Endothelial cell of umbilical vein (primary cell): ENCODE measurements around the gene CYP1A1. TPM values are rescaled to one million over a fixed set of nuclear protein-coding genes. Genes with fewer than 3 reads are reported as not detected.

Source experiments
- BruUV-seq: library from RNA; stranded (reverse); fragments of 400-500 nt; replicated peaks from 2 replicates; lab custom pipeline; 2021; lab: Mats Ljungman, UMichigan
- CTCF ChIA-PET: fragments of 300-600, 350-600 bp; sonication (Branson Sonifier 250); formaldehyde crosslinking; loops from one replicate; lab custom pipeline; 2021; ENCODE audit warnings: antibody characterized with exemption, inconsistent platforms; lab: Charles Lee
- POLR2A ChIA-PET: fragments of 300-600, 350-600 bp; sonication (Branson Sonifier 250); formaldehyde crosslinking; loops from one replicate; lab custom pipeline; 2021; ENCODE audit warnings: antibody characterized with exemption, inconsistent platforms; lab: Charles Lee
- DNase-seq: peaks from one replicate; pipeline ENCODE4 v3.0.0-alpha.2; 2011; ENCODE audit warnings: low read depth, low spot score
- FAIRE-seq: peaks from 2 replicates; lab custom pipeline; 2011; peaks lifted over from hg19 to GRCh38; lab: Jason Lieb, UNC
- H2AFZ ChIP-seq: 2 replicates; pipeline ENCODE4 v1.6.0; 2012; ENCODE audit warnings: low read depth, low read length, control low read depth, inconsistent platforms
- H3K27ac ChIP-seq: 2 replicates; pipeline ENCODE4 v1.5.1; 2011; ENCODE audit warnings: low read depth, mild to moderate bottlenecking, control low read depth, low read length, moderate library complexity; ENCODE audit not compliant: insufficient read depth
- H3K27me3 ChIP-seq, 2 experiments: 2 replicates each; pipeline versions ENCODE4 v1.6.0 to v1.6.1; 2011; ENCODE audit warnings: low read length in 2 of 2, mixed read lengths in 1 of 2; ENCODE audit not compliant: control insufficient read depth in 2 of 2, insufficient read depth in 2 of 2
- H3K36me3 ChIP-seq, 2 experiments: 2 replicates in 1 of 2; 3 replicates in 1 of 2; pipeline ENCODE4 v1.5.1; 2011; ENCODE audit warnings: low read length in 2 of 2, mild to moderate bottlenecking in 1 of 2, moderate library complexity in 1 of 2; ENCODE audit not compliant: control insufficient read depth in 2 of 2, insufficient read depth in 2 of 2; ENCODE audit errors: extremely low read depth in 1 of 2
- H3K4me1 ChIP-seq: 3 replicates; pipeline ENCODE4 v1.5.1; 2011; ENCODE audit warnings: mild to moderate bottlenecking, low read length; ENCODE audit not compliant: control insufficient read depth, insufficient read depth; ENCODE audit errors: extremely low read depth
- H3K4me2 ChIP-seq: 2 replicates; pipeline ENCODE4 v1.6.1; 2011; ENCODE audit warnings: low read length, control low read depth, mixed read lengths; ENCODE audit not compliant: insufficient read depth
- H3K4me3 ChIP-seq, 3 experiments: fragments of 200-600 bp in 1 of 3; sonication (generic), shearing (Covaris generic) in 1 of 3; replicated peaks in 1 of 3; 2 replicates each; pipeline ENCODE4 v1.5.1; 2011 to 2016; ENCODE audit warnings: control low read depth in 3 of 3, low read length in 3 of 3, mild to moderate bottlenecking in 2 of 3, inconsistent platforms in 1 of 3, low read depth in 1 of 3, moderate library complexity in 1 of 3; ENCODE audit not compliant: insufficient read depth in 1 of 3
- H3K79me2 ChIP-seq: 2 replicates; pipeline ENCODE4 v1.6.0; 2012; ENCODE audit warnings: low read length, inconsistent platforms; ENCODE audit not compliant: control insufficient read depth, insufficient read depth
- H3K9ac ChIP-seq: replicated peaks from 2 replicates; pipeline ENCODE3; 2011; ENCODE audit warnings: low read length, control low read depth; ENCODE audit not compliant: insufficient read depth; ENCODE audit errors: extremely low read depth
- H3K9me1 ChIP-seq: replicated peaks from 3 replicates; pipeline ENCODE4 v1.6.0; 2011; ENCODE audit warnings: mild to moderate bottlenecking, low read length; ENCODE audit not compliant: control insufficient read depth, insufficient read depth; ENCODE audit errors: extremely low read depth
- H3K9me3 ChIP-seq: replicated peaks from 2 replicates; pipeline ENCODE4 v1.5.1; 2012; ENCODE audit warnings: low read length, inconsistent platforms; ENCODE audit not compliant: control insufficient read depth, insufficient read depth
- H4K20me1 ChIP-seq: replicated peaks from 2 replicates; pipeline ENCODE3; 2011; ENCODE audit warnings: mild to moderate bottlenecking, low read length; ENCODE audit not compliant: control insufficient read depth, insufficient read depth; ENCODE audit errors: extremely low read depth
- EZH2 ChIP-seq: IDR thresholded peaks from 2 replicates; pipeline ENCODE4 v1.6.1; 2012; ENCODE audit warnings: borderline replicate concordance, low read depth, mild to moderate bottlenecking, moderate library complexity, low read length, inconsistent platforms; ENCODE audit not compliant: severe bottlenecking
- FOS ChIP-seq: IDR thresholded peaks from 2 replicates; pipeline ENCODE4 v1.6.1; 2011; ENCODE audit warnings: mild to moderate bottlenecking, low read length, moderate library complexity, borderline replicate concordance; ENCODE audit not compliant: insufficient read depth
- GATA2 ChIP-seq: IDR thresholded peaks from 2 replicates; pipeline ENCODE4 v1.7.0; 2011; ENCODE audit warnings: low read depth, mild to moderate bottlenecking, moderate library complexity, mixed read lengths, low read length; ENCODE audit not compliant: insufficient read length, insufficient read depth
- JUN ChIP-seq: IDR thresholded peaks from 2 replicates; pipeline ENCODE4 v1.6.1; 2011; ENCODE audit warnings: borderline replicate concordance, low read depth; ENCODE audit not compliant: insufficient read length, insufficient read depth
- MYC ChIP-seq: IDR thresholded peaks from one replicate; pipeline ENCODE4 v1.6.1; 2011; ENCODE audit warnings: mild to moderate bottlenecking, low read depth, low read length
- POLR2A ChIP-seq: IDR thresholded peaks from 2 replicates; pipeline ENCODE4 v1.6.1; 2012; ENCODE audit warnings: low read depth, mild to moderate bottlenecking, control low read depth, low read length
- POLR2AphosphoS5 ChIP-seq: IDR thresholded peaks from 2 replicates; pipeline ENCODE4 v1.6.1; 2012; ENCODE audit warnings: low read depth, mild to moderate bottlenecking, control low read depth, low read length, moderate library complexity; ENCODE audit not compliant: insufficient read depth
- dilution Hi-C: fragments of 300-500 bp; cut with MboI; formaldehyde crosslinking; loops from one replicate; pipeline ENCODE4 v1.15.0; 2019; ENCODE audit warnings: low sequenced_read_pairs; ENCODE audit not compliant: extremely low pct_ligation_motif_present
- intact Hi-C: fragments of 100-400 bp; cut with micrococcal nuclease; formaldehyde crosslinking; loops from one replicate; pipeline ENCODE4 v1.10.0; 2022
- polyA plus RNA-seq, 4 experiments: library from polyadenylated mRNA; depleted of rRNA in 3 of 4; stranded (reverse) in 3 of 4; unstranded in 1 of 4; fragments of >200 nt; gene quantifications; 2 replicates each; pipeline versions ENCODE4 v1.2.1 to v1.2.3, GENCODE V29; 2011 to 2012; ENCODE audit warnings: missing spikeins in 1 of 4
- total RNA-seq: library from RNA; stranded (reverse); gene quantifications from 2 replicates; pipeline ENCODE4 v1.2.3, GENCODE V29; 2021
- TF ChIP-seq, protein P1 (sequence below): IDR thresholded peaks from 2 replicates; pipeline ENCODE4 v1.6.1; 2011; ENCODE audit not compliant: insufficient read depth, insufficient read length
- TF ChIP-seq, protein P2 (sequence below), 2 donors: IDR thresholded peaks; 1 replicate in 1 of 2; 2 replicates in 1 of 2; pipeline ENCODE4 v1.5.1; 2011; ENCODE audit warnings: low read length in 2 of 2, mild to moderate bottlenecking in 2 of 2, moderate library complexity in 2 of 2, control low read depth in 1 of 2, inconsistent platforms in 1 of 2, low read depth in 1 of 2; ENCODE audit not compliant: insufficient read depth in 1 of 2; ENCODE audit errors: extremely low read depth in 1 of 2

The CYP1A1 gene
- total and polyA plus RNA-seq, 2 donors (not counting 3 experiments of a cell fraction or from before 2014, with no cell fraction given) = 7.6 to 13.1 TPM

DNA sequence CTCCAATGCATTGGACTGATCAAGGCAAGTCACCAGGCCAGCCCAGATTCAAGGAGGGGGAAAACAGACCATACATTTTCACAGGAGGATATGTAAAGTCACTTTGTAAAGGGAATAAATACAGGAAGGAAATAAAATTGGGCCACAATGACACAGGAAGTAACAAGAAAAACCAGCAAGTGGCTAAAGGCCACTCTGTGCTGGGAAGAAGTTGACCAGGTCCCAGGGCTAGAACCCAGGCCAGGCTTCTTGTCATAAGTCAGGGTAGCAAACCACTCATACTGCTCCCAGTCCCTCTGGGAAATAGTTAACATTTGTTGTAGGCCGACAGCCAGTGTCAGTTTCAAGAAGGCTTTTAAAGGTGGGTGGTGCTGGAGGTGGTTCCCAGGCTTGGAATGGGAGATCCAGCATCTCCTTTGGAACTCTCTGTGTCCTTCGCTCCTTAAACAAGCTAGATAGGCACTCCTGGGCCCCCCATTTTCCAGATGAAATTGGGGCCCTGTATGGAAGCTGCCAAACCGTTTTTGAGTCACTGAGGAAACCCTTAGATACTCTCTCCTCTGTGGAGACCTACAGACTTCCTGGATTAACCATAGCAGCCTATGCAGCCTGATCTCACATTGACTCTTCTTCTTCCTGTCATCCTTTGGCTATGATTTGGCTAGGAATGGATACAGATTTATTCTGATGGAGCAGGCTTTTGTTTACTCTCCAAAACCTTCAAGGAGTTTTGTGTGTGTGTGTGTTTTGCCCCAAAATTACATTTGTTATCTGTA is 14.8 kb downstream of the CYP1A1 start:
- H3K9me3 ChIP-seq = no peaks in the 10 kb centered on the region
- DNase-seq (no peak), FAIRE-seq (no peak)
- H3K27ac ChIP-seq = no peak overlapping the region
- H3K4me3 ChIP-seq = no peak overlapping the region
- no peak overlapping the region for H3K4me2 ChIP-seq
- H3K36me3 ChIP-seq = no peaks in the 10 kb centered on the region
- peaks cover 2 to 9% of the 10 kb centered on the region in 2 experiments for H3K27me3 ChIP-seq
- ChIA-PET POLR2A (no interaction called here), CTCF (no interaction called here)
- H3K79me2 ChIP-seq = no peaks in the 10 kb centered on the region
- dilution Hi-C loops = no loop called here
- no peaks in the 10 kb centered on the region for H3K9me1 ChIP-seq
- no peak overlapping the region for H2AFZ ChIP-seq
- TF ChIP-seq, protein P1, sequence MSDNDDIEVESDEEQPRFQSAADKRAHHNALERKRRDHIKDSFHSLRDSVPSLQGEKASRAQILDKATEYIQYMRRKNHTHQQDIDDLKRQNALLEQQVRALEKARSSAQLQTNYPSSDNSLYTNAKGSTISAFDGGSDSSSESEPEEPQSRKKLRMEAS = no peak
- TF ChIP-seq EZH2 (no peak), FOS (no peak), MYC (no peak), POLR2AphosphoS5 (no peak), GATA2 (no peak), POLR2A (no peak), JUN (no peak)
- TF ChIP-seq, protein P2, sequence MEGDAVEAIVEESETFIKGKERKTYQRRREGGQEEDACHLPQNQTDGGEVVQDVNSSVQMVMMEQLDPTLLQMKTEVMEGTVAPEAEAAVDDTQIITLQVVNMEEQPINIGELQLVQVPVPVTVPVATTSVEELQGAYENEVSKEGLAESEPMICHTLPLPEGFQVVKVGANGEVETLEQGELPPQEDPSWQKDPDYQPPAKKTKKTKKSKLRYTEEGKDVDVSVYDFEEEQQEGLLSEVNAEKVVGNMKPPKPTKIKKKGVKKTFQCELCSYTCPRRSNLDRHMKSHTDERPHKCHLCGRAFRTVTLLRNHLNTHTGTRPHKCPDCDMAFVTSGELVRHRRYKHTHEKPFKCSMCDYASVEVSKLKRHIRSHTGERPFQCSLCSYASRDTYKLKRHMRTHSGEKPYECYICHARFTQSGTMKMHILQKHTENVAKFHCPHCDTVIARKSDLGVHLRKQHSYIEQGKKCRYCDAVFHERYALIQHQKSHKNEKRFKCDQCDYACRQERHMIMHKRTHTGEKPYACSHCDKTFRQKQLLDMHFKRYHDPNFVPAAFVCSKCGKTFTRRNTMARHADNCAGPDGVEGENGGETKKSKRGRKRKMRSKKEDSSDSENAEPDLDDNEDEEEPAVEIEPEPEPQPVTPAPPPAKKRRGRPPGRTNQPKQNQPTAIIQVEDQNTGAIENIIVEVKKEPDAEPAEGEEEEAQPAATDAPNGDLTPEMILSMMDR (IDR thresholded peaks at IDR 0.05; ENCODE audit: extremely low read depth in 1 of 2, insufficient read depth in 1 of 2, low read depth in 1 of 2, low read length in 2 of 2) = no peak
- H3K9ac ChIP-seq = no peak overlapping the region
- intact Hi-C loops = no loop called here
- no peaks in the 10 kb centered on the region for H3K4me1 ChIP-seq
- H4K20me1 ChIP-seq = no peaks in the 10 kb centered on the region
- no TSS peak for BruUV-seq
